HepG2 (cell line): ENCODE data around the gene SRF. TPM values are rescaled to one million over a fixed set of nuclear protein-coding genes. Genes with fewer than 3 reads are reported as not detected.

Experiments
- ARID3A ChIP-seq: IDR thresholded peaks from 2 replicates; pipeline ENCODE4 v1.6.1; 2012; ENCODE audit warnings: low read depth, low read length, improper control_type of control experiment
- FOXA3 ChIP-seq: IDR thresholded peaks from 2 replicates; pipeline ENCODE4 v1.6.1; 2016; ENCODE audit warnings: missing genetic modification reagents, missing compliant biosample characterization
- GATAD2A ChIP-seq: IDR thresholded peaks from 2 replicates; pipeline ENCODE4 v1.6.1; 2016
- HES4 ChIP-seq: sonication (generic); formaldehyde crosslinking; IDR thresholded peaks from 2 replicates; pipeline ENCODE4 v1.9.0; 2021; ENCODE audit warnings: mild to moderate bottlenecking, missing genetic modification reagents, borderline replicate concordance
- MXD3 ChIP-seq: IDR thresholded peaks from 2 replicates; pipeline ENCODE4 v1.6.1; 2016; ENCODE audit warnings: mild to moderate bottlenecking, missing biosample characterization, missing genetic modification reagents
- NFYB ChIP-seq: sonication (generic); formaldehyde crosslinking; IDR thresholded peaks from 2 replicates; pipeline ENCODE4 v1.4.0; 2020; ENCODE audit warnings: missing genetic modification reagents
- NR2F1 ChIP-seq, 2 experiments: fragments of 450-650 bp in 1 of 2; formaldehyde crosslinking in 1 of 2; IDR thresholded peaks; 2 replicates each; pipeline versions ENCODE4 v1.5.0 to v1.6.1; 2016 to 2020; ENCODE audit warnings: mild to moderate bottlenecking in 1 of 2, missing compliant biosample characterization in 1 of 2, missing genetic modification reagents in 1 of 2, moderate library complexity in 1 of 2
- PHB2 ChIP-seq: fragments of 450-650 bp; IDR thresholded peaks from 2 replicates; pipeline ENCODE4 v1.6.1; 2018; ENCODE audit not compliant: partially characterized antibody
- POLR2A ChIP-seq, 2 experiments: IDR thresholded peaks; 2 replicates each; pipeline ENCODE4 v1.6.1; 2011; ENCODE audit warnings: low read depth in 2 of 2, low read length in 2 of 2, mild to moderate bottlenecking in 1 of 2, moderate library complexity in 1 of 2; ENCODE audit not compliant: insufficient read depth in 1 of 2
- REPIN1 ChIP-seq: sonication (generic); formaldehyde crosslinking; IDR thresholded peaks from 2 replicates; pipeline ENCODE4 v1.8.0; 2022; ENCODE audit warnings: missing genetic modification reagents, low read depth, mild to moderate bottlenecking, borderline replicate concordance
- SAFB2 ChIP-seq: sonication (generic); formaldehyde crosslinking; IDR thresholded peaks from 2 replicates; pipeline ENCODE4 v1.5.1; 2020; ENCODE audit warnings: missing genetic modification reagents, low read depth, mild to moderate bottlenecking, borderline replicate concordance
- TCF7 ChIP-seq: sonication (generic); IDR thresholded peaks from 2 replicates; pipeline ENCODE4 v1.6.1; 2016; ENCODE audit warnings: antibody characterized with exemption, low read depth
- THRA ChIP-seq: sonication (generic); formaldehyde crosslinking; IDR thresholded peaks from 2 replicates; pipeline ENCODE4 v1.4.0; 2020; ENCODE audit warnings: missing genetic modification reagents, borderline replicate concordance
- ZMAT3 ChIP-seq: sonication (generic); formaldehyde crosslinking; conservative IDR thresholded peaks from 2 replicates; pipeline ENCODE4 v1.7.0; 2021; ENCODE audit warnings: missing genetic modification reagents
- ZNF614 ChIP-seq: IDR thresholded peaks from 2 replicates; pipeline ENCODE4 v1.6.1; 2018; ENCODE audit warnings: missing biosample characterization, missing genetic modification reagents, inconsistent platforms, borderline replicate concordance
- ZNF639 ChIP-seq: conservative IDR thresholded peaks from 2 replicates; pipeline ENCODE4 v1.6.1; 2018; ENCODE audit warnings: missing genetic modification reagents
- ZNF713 ChIP-seq: sonication (generic); formaldehyde crosslinking; IDR thresholded peaks from 2 replicates; pipeline ENCODE4 v1.4.0; 2020; ENCODE audit warnings: mild to moderate bottlenecking, missing genetic modification reagents
- ZNF737 ChIP-seq: sonication (generic); formaldehyde crosslinking; IDR thresholded peaks from 2 replicates; pipeline ENCODE4 v1.5.0; 2020; ENCODE audit warnings: missing genetic modification reagents, mild to moderate bottlenecking, borderline replicate concordance
- ZNF781 ChIP-seq: sonication (generic); formaldehyde crosslinking; IDR thresholded peaks from 2 replicates; pipeline ENCODE4 v1.5.1; 2020; ENCODE audit warnings: borderline replicate concordance, mild to moderate bottlenecking, missing genetic modification reagents; ENCODE audit errors: not compliant biosample characterization
- ZXDC ChIP-seq: sonication (generic); formaldehyde crosslinking; IDR thresholded peaks from 2 replicates; pipeline ENCODE4 v1.5.0; 2020; ENCODE audit warnings: mild to moderate bottlenecking, missing genetic modification reagents
- polyA plus RNA-seq, 8 experiments: library from polyadenylated mRNA; depleted of rRNA in 3 of 8; stranded (reverse) in 7 of 8; unstranded in 1 of 8; fragments of >200 nt; fragmentation: Illumina TruSeq in 4 of 8; extraction: Trizol in 4 of 8; gene quantifications; 2 replicates each; pipeline versions ENCODE4 v1.2.1 to v1.2.3, GENCODE V29; 2011 to 2016; ENCODE audit warnings: low read depth in 4 of 8, missing spikeins in 1 of 8, mixed read lengths in 1 of 8; ENCODE audit not compliant: insufficient read depth in 1 of 8
- total RNA-seq, 5 experiments: library from RNA; depleted of rRNA; stranded (reverse); fragments of >200 nt; fragmentation: Illumina TruSeq; extraction: Trizol; gene quantifications; 2 replicates each; pipeline ENCODE4 v1.2.3, GENCODE V29; 2016; ENCODE audit warnings: low read depth in 1 of 5

SRF gene
- total and polyA plus RNA-seq, 2 of the 13 experiments (the other 11 are each of a cell fraction or from before 2014, with no cell fraction given): 25.5 to 44.1 TPM

- peak; percentile 95 for TF ChIP-seq ZMAT3 (CRISPR knock-in tag)
- no peak for TF ChIP-seq GATAD2A
- TF ChIP-seq ZNF614: peak; percentile 81; the same call in 1 of the 2 replicates
- TF ChIP-seq ZNF737 (CRISPR knock-in tag): no peak
- 0 out of 2 replicates have a peak, but pooled peaks have one; percentile 72 for TF ChIP-seq ZNF639 (CRISPR knock-in tag)
- no peak; the same call in 1 of the 2 replicates for TF ChIP-seq NFYB (CRISPR knock-in tag)
- no peak for TF ChIP-seq PHB2
- TF ChIP-seq POLR2A (IDR thresholded peaks at IDR 0.05; ENCODE audit: insufficient read depth in 1 of 2, low read depth in 2 of 2, low read length in 2 of 2): peak; percentile 79 to 84
- TF ChIP-seq ZXDC (CRISPR knock-in tag): peak; percentile 93; the same call in 1 of the 2 replicates
- TF ChIP-seq THRA: peak; percentile 64; the same call in 1 of the 2 replicates
- TF ChIP-seq ARID3A: no peak
- TF ChIP-seq MXD3 (CRISPR knock-in tag): peak; percentile 95
- peak; percentile 70; the same call in 1 of the 2 replicates for TF ChIP-seq SAFB2 (CRISPR knock-in tag)
- peak; percentile 97; the same call in 1 of the 2 replicates for TF ChIP-seq HES4 (CRISPR knock-in tag)
- TF ChIP-seq REPIN1 (CRISPR knock-in tag): peak; percentile 91
- TF ChIP-seq ZNF781: no peak
- no peak for TF ChIP-seq TCF7
- no peak for TF ChIP-seq NR2F1 (CRISPR knock-in tag; IDR thresholded peaks at IDR 0.05)
- TF ChIP-seq FOXA3 (CRISPR knock-in tag): peak; percentile 68
- TF ChIP-seq ZNF713 (CRISPR knock-in tag): no peak; the same call in 1 of the 2 replicates
These were observed 58.1 kb downstream of the SRF start, which contains the start of gene DNPH1 (continued) for GRCh38 chr6:43228951-43229802.
